Pons (tissue), 1 donor: Measurements from ENCODE around the gene SLC25A24.
"Not testable (repeated sequence)": the region's sequence is repeated elsewhere in the genome, so short reads cannot be mapped to it uniquely, and the experiment has no call there.

Experiments
- DNase-seq: peaks from one replicate; pipeline ENCODE4 v3.0.0-alpha.2; 2016; ENCODE audit warnings: low spot score

Gene SLC25A24

DNA sequence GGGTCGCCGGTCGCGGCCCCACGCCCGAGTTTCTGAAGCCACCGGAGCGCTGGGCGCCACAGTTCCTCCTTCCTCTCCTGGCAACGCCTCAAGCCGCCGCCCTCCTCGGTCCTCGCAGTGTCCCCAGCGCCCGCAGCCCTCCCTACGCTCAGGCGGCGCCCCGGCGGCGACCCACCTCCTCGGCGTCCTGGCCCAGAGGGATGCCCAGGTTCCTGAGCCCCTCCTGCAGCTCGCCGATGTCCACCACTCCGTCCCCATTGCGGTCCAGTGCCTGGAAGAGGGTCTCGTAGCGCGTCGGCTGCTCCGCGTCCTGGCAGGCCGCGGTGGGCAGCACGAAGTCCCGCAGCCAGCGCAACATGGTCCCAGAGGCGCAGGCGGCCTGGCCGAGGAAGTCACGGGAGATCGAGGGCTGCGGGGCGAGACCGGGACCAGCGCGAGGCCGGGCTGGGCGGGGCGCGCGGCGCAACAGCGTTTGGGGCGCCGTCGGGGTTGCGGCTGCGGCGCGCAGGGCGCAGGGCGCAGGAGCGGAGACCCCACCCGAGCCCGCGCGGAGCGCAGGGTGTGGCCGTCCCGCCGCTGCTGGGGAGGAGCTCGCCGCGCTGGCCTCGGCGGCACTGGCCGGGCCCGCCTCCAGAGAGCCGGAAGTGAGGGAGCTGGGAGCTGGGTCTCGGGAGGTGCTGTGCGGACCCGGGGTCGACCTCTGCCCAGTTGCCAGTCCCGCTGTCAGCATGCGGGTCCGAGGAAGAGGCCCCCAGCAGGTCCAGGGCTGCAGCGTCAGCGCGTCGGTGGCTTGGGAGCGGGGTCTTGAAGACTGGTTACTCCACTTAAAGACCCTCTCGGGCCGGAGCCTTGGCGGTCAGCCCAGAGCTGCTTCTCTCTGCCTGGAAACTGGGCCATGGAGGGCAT is at the start of gene SLC25A24:
SLC25A24 (minus strand) TSS at position 563 of the 906 bp plus-strand sequence; CDS start at position 358, 205 bp downstream.
- DNase-seq, result peak; percentile 52

DNA sequence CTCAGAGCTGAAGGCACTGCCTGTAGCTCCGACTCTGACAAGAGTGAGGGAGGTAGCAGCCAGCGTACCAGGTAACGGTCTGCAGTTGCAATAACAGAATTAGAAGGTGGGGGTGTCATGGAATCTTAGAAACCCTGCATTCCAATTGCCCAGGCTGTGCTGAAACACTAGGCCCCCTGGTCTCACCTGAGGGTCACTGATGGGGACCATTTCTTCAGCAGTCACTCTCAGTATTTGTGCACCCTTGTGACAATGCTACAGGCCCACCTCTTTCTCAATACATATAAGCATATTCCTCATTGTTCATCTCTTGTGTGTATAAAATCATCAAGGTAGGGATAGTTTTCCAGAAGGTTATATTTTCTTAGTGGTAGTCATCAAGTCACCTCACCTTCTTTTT is 43.8 kb upstream of the SLC25A24 start, which contains the start of gene NBPF4:
NBPF4 (minus strand) TSS at position 101 of the 400 bp plus-strand sequence. CDS start 315 bp downstream, outside the sequence.
- DNase-seq, result not testable (repeated sequence)

DNA sequence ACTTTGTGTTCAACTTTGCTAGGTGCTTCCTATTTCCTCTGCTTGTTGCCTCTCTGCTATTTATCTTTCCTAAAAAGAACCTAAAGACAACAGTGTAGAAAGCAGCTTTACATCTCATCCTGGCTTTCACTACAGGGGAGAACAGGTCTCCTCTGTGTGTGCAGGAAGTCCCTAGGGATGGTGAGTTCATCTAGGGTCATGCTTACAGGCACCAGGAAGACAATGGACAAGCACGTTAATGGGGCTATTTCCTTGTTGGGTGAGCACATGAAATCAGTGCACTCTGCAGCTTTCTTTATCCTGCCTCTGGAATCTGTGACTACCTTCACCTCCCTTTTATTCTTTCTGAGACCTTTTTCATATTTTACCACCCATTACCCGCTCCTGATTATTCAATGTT is 39.3 kb upstream of the SLC25A24 start:
- DNase-seq, result not testable (repeated sequence)

DNA sequence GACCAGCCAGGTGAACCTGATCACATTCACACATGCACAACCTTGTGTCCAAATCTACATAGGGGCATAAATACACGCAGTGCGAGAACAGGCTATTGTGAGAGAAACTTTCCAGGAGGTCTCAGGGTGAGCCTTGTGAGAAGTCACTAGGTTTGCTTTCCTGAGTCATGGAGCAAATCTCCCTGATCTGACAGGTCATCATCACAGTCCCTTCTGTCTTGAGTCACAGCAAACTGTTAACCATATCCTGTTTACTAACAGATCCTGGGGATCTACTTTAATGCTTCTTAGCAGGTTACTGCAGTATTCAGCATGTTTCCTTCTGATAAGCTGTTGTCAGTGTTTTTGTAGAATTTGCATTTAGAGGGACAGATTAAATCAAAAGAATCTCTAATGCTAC is 35.2 kb upstream of the SLC25A24 start:
- DNase-seq, result not testable (repeated sequence)

DNA sequence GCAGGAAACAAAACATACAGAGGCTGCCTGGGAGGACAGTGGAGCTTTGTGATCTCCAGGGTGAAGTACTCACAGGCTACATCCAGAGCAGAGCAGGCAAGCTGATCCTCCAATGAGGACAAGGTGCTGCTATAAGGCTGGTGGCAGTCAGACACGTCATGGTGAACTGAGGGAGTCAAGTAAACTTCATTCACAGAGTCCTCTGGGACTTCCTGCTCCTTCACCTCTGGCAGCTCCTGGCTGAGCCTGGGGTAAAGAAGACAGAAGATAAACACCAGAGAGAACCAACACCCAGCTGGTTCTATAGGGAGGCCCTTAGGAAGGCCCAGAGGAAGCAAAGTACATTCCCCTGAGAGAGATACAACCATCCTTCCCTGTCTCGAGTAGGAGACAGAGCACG is 32.0 kb upstream of the SLC25A24 start:
- DNase-seq, result not testable (repeated sequence)

DNA sequence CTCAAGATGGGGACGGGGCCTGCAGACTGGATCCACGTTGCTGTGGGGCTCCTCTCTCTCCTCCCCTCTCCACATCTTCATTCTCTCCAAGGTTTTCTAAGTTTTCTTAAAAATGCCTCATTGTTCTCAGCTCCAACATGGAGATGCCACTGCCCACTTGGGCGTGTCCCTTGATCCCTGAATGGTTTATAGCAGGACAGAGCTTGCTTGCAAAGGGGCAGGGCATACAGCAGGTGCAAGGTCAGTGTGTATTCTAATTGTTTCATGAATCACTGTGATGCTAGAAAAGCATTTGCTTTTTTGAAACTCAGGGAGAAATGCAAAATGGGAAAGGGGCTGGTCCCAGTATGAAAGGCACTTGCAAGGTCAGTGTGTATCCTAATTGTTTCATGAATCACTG is 29.8 kb upstream of the SLC25A24 start:
- DNase-seq, result not testable (repeated sequence)

DNA sequence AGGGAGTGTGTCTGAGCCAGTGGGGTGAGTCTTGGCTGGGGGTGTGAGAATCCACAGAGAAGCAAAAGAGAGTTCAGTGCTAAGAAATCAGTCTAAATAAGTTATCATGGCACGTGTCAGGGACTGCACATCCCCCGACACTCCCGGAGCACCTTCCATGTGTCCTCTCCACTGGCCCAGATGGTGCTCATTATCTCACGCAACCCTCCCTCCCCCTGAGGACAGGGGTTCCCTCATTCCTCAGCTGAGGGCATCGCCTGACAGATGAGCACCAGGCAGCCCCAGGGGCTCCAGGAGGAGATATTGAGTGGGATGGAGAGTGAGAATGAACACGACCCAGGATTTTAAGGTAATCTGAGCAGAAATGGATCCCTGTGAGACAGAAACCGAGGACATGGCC is 27.6 kb upstream of the SLC25A24 start:
- DNase-seq, result not testable (repeated sequence)

DNA sequence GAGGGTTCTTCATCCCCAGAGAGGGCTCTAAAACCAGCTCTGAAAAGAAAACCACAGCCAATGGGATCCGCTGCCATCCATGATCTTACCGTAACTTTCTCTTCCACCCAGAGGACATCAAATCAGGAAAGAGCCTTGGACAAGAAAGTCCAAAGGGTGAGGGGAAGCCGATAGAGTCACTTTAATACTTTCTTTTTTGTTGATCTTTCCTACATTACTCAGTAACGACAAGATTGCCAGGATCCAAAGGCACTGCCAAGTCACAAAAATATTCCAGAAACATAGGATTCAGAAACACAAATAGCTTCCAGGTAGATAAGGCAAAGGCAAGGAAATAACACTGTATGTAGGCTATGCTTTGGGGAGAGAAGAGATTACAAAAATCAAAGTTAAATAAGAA is 26.7 kb upstream of the SLC25A24 start:
- DNase-seq, result not testable (repeated sequence)

DNA sequence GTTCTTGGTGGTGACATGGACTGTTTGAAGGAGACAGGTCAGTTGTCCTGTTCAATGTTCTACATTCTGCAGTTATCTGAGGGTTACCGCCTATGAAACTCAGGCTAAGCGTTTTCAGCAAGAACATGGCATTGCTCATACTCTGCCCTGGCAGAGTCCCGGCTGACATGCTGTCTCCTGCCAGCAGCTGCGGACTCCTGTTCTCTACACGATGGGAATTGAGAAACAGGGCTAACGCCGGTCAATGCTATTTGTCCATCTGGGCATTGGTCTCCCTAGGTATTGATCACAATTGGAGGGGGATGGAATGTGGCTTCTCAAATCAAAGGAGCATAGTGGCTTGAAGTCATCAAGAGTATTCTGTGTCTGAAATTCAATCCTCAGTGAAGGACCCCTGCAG is 23.1 kb upstream of the SLC25A24 start:
- DNase-seq, result not testable (repeated sequence)

DNA sequence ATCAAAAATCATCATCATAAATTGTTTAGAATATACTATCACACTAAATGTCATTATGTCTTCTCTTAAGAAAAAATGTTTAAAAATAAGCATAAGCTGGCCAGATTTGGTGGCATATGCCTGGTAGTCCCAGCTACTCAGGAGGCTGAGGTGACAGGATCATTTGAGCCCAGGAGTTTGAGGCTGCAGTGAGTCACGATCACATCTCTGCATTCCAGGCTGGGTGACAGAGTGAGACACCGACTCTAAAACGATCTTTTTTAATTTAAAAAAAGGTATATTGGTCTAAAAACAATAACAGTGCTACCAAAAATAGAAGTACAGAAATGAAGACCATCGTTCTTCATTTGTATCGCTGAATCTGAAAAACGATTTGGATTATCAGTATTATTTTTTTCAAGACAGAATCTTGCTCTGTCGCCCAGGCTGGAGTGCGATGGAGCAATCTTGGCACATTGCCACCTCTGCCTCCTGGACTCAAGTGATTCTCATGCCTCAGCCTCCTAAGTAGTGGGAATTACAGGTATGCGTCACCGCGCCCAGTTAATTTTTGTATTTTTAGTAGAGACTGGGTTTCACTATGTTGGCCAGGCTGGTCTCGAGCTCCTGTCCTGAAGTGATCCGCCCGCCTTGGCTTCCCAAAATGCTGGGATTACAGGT is 17.5 kb upstream of the SLC25A24 start:
- not testable (repeated sequence) for DNase-seq

DNA sequence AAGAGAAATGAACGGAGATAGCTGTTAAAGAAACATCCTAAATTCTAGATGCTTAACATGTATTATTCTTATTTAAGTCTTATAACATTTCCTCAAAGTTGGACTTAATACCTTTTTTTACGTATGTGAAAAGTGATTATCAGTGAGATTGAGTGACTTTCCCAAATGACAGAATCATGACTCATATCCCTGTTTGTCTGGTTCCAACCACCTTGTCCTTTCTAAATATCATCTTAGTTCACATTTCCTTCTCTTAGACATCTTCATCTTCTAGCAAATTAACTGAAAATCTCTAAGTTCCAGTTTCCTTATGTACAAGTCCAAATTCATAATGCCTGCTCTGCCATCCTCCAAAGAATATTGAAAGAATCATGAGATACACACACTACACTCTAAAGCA is 16.9 kb upstream of the SLC25A24 start:
- not testable (repeated sequence) for DNase-seq

DNA sequence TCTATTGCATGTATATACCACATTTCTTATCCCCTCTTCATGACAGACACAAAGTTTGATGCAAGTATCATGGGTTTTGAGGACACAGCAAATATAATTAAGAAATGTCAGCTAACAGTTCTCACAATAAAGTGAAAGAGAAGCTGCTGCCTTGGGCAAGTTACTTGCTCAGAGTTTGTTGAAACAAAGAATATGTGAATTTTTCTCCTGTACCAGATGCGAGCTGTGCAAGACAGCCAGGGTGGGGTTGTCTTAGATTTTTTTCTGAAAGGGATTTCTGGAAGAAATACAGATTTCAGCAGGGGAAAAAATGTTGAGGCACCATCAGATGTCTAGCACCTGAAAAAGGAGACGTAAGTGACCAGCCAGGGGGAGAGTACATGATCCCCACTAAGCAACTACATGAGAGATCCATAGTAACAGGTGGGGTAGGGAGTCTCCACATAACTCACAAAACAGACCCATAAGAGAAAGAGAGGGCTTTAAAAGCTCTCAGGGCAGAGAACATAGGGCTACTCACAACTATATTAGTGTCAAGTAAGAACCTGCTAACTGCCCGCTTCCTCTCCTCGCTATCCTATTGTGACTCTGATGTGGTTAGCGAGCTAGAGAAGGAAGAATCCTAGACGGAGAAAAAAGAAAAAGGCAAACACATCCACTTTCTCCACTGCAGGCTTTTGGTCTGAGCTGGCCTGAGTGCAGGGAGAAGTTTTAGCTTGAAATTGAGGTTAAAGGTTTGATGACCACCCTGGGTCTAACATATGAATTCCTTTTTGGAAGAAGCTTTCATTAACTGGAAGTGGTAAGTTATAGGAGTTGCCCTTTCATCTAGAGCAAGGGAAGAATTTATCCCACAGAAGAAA is 16.1 kb upstream of the SLC25A24 start:
- DNase-seq, result not testable (repeated sequence)

DNA sequence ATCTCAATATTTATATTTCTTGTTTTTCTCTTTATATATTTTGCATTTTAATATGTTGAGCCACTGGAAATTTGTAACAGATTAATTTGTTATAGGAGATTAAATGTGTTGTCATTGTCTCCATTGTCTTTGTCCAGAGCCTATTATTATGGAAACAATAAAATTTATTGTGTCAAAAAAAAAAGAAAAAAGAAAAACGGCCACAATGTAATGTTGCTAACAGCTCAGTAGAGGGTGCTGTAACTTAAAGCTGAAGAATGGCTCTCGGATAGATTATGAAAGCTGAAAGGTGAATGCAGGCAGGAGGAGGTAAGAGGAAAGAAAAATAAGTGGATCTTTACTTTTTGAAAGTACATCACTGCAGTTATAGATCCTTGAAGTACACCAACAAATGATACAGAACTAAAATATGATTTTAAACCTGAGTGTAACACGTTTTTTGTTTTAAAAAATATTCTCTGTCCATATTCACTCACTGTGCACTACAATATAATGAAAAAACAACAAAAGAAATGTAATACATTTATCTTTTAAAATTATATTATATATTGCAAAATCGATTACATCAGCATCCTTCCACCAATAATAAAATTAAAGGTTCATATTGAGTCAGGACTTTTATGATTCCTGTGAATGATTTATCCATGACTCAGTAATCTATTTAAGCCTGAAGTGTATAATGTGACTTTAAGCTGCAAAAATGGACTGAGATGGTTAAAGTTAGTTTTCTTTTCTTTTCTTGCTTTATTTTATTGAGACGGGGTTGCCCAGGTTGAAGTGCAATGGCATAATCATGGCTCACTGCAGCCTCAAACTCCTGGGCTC is 14.7 kb upstream of the SLC25A24 start:
- DNase-seq, result peak; percentile 45

DNA sequence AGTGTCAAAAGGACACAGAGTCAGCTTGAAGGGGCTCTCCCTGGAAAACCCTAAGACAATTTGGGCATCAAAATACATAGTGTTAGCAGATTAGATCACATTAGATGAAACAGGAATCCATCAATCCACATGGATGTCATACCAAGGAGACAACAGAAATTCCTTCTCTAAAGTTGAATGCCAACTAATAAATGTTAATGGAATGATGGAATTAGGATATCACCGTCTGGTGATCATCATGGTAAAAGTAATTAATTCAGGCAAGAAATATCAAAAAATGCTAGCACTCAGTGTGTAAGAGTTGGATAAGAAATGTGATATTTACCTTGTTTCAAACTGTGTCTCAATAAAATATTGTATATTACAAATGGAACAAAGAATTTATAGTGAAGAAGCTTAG is 10.9 kb upstream of the SLC25A24 start:
- no peak for DNase-seq

DNA sequence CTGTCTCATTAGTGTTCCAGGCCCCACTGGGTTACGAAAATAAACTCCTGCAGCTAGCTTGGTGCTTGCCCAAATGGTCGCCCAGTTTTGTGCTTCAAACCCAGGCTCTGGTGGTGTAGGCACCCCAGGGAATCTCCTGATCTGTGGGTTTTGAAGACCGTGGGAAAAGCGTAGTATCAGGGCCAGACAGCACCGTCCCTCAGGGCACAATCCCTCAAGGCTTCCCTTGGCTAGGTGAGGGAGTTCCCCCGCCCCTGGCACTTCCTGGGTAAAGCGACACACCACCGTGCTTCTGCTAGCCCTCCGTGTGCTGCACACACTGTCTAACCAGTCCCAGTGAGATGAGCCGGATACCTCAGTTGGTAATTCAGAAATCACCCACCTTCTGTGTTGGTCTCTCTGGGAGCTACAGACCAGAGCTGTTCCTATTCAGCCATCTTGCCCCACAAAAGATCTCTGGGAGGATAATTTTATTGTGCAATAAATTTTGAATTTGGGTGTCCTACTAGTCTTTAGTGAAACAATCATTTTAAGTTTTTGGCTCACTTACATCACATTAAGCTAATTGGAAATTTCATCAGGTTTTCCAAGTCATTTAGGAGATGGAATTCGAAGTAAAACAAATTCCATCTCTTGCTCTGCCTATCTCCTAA is 9.4 kb upstream of the SLC25A24 start:
- no peak for DNase-seq

DNA sequence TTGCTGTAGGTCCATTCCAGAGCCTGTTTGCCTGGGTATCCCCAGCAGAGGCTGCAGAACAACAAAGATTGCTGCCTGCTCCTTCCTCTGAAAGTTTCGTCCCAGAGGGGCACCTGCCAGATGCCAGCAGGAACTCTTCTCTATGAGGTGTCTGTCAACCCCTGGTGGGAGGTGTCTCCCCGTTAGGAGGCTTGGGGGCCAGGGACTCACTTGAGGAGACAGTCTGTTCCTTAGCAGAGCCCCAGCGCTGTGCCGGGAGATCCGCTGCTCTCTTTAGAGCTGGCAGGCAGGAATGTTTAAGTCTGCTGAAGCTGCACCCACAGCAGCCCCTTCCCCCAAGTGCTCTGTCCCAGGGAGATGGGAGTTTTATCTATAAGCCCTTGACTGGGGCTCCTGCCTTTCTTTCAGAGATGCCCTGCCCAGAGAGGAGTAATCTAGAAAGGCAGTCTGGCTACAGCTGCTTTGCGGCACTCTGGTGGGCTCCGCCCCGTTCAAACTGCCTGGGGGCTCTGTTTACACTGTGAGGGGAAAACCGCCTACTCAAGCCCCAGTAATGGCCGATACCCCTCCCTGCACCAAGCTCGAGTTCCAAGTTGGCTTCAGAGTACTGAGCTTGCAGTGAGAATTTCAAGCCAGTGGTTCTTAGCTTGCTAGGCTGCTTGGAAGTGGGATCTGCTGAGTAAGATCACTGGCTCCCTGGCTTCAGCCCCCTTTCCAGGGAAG is 8.7 kb upstream of the SLC25A24 start:
- no peak for DNase-seq

DNA sequence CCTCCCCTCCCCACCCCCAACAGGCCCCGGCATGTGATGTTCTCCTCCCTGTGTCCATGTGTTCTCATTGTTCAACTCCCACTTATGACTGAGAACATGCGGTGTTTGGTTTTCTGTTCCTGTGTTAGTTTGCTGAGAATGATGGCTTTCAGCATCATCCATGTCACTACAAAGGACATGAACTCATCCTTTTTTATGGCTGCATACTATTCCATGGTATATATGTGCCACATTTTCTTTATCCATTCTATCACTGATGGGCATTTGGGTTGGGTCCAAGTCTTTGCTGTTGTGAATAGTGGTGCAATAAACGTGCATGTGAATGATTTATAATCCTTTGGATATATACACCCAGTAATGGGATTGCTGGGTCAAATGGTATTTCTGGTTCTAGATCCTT is 3.4 kb upstream of the SLC25A24 start:
- not testable (repeated sequence) for DNase-seq

DNA sequence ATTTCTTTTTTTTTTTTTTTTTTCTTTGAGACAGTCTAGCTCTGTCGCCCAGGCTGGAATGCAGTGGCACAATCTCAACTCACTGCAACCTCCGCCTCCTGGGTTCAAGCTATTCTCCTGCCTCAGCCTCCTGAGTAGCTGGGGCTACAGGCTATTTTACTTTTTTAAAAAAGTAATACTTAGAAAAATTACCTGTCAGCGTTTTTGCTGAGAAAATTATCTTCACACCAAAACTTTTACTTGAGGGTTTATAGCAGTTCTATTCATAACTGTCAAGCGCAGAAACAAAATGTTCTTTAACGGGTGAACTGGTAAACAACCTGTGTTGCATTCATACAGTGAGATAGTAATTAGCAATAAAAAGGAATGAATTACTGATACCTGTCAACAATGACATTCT is 1.5 kb upstream of the SLC25A24 start:
- DNase-seq, result no peak

DNA sequence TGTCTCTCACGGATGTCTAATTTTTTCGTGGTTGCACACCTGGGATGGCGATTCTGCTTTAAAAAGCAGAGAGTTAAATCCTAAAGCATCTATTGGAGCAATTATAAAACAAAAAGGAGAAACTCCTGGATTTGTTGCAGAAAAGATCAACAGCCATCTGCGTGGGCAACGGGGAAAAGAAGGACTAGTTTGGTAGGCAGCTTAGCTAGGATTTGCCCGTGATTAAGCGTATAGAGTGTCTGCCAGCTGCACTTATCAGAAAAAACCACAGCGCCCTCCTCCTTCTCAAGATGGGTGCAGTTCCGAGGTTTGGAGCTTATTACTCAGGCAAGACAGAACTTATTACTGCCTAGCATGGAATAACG is 526 bp upstream of the SLC25A24 start:
- DNase-seq, result peak; percentile 64

DNA sequence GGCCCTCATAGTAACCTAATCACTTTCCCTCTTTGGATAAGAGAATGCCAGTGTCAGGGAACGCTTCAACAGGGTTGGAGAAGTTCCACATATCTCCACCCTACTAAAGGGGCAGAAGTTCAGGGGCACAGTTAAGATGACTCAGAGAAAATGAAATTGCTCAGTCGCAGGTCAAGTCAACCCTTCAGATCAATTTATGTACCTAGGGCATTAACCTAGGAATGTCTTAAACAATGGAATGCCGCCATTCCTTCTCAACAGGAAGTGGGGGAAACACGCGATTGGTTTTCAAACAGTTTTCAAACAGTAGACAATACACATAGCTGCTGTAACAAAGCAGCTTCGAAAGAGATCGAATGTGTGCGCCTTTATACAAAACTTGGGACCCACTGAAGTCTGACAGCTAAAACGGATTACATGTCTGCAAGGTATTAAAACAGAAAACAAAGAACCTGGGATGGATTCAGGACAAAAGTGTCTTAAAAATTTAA is 897 bp downstream of the SLC25A24 start:
- DNase-seq, result peak; percentile 15
